GM10847 (cell line): ENCODE data around the gene C2.
A peak's percentile ranks its signal among the peaks of the same experiment; 100 is the strongest.

Experiments
- POLR2A ChIP-seq: IDR thresholded peaks from 2 replicates; pipeline ENCODE4 v1.6.1; 2011; ENCODE audit not compliant: insufficient read length; ENCODE audit errors: extremely low read depth

C2 gene

GRCh38 chr6:31961616-31962015 is 34.1 kb downstream of the C2 start:
- no peak for TF ChIP-seq POLR2A

DNA sequence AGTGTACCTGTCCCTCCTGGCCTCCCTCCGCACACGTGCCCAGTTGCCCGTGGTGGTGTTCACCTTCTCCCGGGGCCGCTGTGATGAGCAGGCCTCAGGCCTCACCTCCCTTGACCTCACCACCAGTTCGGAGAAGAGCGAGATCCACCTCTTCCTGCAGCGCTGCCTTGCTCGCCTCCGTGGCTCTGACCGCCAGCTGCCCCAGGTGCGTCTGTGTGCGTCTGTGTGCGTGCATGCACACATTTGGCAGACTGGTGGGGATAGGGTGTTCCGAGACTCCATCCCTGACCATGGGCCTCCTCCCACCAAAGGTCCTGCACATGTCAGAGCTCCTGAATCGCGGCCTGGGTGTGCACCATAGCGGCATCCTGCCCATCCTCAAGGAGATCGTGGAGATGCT is 36.4 kb downstream of the C2 start:
- no peak for TF ChIP-seq POLR2A

- no peak for TF ChIP-seq POLR2A
These were observed 38.2 kb downstream of the C2 start for GRCh38 chr6:31965700-31966099.

- no peak for TF ChIP-seq POLR2A
These were observed 39.0 kb downstream of the C2 start for GRCh38 chr6:31966506-31966905.

DNA sequence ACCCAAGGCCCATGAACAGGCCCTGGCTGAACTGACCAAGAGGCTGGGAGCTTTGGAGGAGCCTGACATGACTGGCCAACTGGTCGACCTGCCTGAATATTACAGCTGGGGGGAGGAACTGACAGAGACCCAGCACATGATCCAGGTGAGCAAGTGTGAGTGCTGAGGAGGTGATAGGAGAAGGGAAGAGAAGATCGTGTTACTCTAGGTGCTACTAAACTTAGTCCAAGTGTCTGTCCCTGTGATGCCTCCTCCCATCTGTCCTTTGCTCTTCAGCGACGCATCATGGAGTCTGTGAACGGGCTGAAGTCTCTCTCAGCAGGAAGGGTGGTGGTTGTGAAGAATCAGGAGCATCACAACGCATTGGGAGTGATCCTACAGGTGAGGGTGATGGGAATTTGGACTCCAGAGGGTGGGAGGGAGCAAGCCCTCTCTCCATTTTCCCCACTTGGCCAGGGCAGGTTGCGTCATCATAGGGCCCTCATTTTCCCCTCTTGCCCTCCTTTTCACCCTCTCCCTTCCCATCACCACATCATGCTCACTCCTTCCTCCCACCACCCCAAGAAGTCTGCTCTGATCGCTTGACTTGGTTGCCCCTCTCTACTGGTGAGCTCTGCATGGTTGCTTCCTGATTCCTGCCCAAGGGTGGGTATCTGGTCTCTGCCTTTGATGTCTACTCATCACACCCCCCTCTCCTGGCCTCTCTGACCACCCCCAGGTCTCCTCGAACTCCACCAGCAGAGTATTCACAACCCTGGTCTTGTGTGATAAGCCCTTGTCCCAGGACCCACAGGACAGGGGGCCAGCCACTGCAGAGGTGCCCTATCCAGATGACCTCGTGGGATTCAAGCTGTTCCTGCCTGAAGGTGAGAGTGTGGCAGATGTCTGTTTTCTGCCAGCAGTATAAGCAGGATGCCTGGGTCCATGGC is 39.7 kb downstream of the C2 start:
- no peak for TF ChIP-seq POLR2A

DNA sequence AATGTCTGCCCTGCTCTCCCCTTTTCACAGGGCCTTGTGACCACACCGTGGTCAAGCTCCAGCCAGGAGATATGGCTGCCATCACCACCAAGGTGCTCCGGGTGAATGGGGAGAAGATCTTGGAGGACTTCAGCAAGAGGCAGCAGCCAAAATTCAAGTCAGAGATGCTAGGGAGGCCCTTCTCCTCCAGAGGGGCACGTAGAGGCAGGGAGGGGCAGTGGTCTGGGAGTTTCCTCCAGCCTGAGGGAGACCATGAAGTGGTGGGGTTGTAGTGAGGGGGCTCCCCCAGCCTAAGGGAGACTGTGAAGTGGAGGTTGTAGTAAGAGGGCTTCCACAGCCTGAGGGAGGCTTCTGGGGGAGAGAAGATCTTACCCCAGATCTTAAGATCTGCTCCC is 40.4 kb downstream of the C2 start:
- TF ChIP-seq POLR2A, result no peak

GRCh38 chr6:31968326-31968725 is 40.8 kb downstream of the C2 start:
- TF ChIP-seq POLR2A, result no peak

GRCh38 chr6:31968791-31969711 is 41.5 kb downstream of the C2 start:
- no peak for TF ChIP-seq POLR2A

GRCh38 chr6:31969712-31970603 is 42.4 kb downstream of the C2 start:
- no peak for TF ChIP-seq POLR2A

- TF ChIP-seq POLR2A, result no peak
These were observed 43.2 kb downstream of the C2 start for GRCh38 chr6:31970604-31971271.

DNA sequence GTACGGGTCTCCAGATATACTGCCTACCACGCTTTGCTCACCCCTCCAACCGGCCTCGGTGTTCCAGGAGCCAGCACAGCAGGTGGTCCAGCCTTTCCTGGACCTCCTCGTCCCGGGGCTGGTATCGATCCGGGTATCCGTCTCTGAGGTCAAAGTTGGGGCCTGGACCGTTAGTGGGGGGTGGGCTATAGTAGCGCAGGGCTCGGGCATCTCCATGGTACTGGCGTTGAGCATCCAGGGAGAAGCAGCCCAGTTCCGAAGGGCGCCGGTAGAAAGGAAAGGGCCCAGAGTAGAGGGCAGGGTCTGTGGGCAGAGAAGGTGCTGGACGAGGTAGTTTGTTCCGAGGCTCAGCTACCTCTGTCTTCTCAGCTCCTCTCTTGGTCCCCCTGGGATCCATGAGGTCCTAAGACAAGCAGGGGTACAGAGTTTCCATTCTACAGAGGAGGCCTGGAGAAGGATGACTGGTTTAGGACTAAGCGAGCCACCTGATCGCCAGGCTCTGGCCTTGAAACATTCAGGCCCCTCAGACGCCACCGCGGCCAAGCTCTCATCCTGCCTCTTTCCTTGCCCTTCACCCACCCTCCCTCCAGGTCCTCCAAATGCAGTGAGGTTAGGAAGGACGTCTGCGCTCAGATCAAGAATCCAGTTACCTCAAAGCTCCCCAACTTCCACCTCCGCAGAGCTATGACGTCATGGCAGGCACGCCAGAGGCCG is 43.9 kb downstream of the C2 start:
- no peak for TF ChIP-seq POLR2A

GRCh38 chr6:31971993-31972708 is 44.6 kb downstream of the C2 start, which contains the start of gene DXO:
Gene DXO, minus strand, starts transcription at chr6:31972138. Its CDS starts 463 bp downstream, at chr6:31971675.
- peak; percentile 24 for TF ChIP-seq POLR2A

- TF ChIP-seq POLR2A, result no peak
These were observed 45.3 kb downstream of the C2 start for GRCh38 chr6:31972709-31973350.
